Epithelial cell of proximal tubule (primary cell): ENCODE data around the gene ID4. TPM values are rescaled to one million over a fixed set of nuclear protein-coding genes. Genes with fewer than 3 reads are reported as not detected.
A peak's percentile ranks its signal among the peaks of the same experiment; 100 is the strongest.

Experiments used
- DNase-seq: peaks from one replicate; pipeline ENCODE4 v3.0.0-alpha.2; 2011; ENCODE audit warnings: low read depth
- H3K4me3 ChIP-seq: 2 replicates; pipeline ENCODE4 v1.5.1; 2011; ENCODE audit warnings: low read depth, mild to moderate bottlenecking, low read length
- CTCF ChIP-seq: conservative IDR thresholded peaks from 2 replicates; pipeline ENCODE4 v1.5.1; 2012; ENCODE audit warnings: low read depth, mild to moderate bottlenecking, low read length
- total RNA-seq: library from RNA; depleted of rRNA; stranded (reverse); fragments of >200 nt; gene quantifications from 2 replicates; pipeline ENCODE4 v1.2.3, GENCODE V29; 2015

Gene ID4
- total RNA-seq, 1 donor from 2014 or later: 17.8 TPM

DNA sequence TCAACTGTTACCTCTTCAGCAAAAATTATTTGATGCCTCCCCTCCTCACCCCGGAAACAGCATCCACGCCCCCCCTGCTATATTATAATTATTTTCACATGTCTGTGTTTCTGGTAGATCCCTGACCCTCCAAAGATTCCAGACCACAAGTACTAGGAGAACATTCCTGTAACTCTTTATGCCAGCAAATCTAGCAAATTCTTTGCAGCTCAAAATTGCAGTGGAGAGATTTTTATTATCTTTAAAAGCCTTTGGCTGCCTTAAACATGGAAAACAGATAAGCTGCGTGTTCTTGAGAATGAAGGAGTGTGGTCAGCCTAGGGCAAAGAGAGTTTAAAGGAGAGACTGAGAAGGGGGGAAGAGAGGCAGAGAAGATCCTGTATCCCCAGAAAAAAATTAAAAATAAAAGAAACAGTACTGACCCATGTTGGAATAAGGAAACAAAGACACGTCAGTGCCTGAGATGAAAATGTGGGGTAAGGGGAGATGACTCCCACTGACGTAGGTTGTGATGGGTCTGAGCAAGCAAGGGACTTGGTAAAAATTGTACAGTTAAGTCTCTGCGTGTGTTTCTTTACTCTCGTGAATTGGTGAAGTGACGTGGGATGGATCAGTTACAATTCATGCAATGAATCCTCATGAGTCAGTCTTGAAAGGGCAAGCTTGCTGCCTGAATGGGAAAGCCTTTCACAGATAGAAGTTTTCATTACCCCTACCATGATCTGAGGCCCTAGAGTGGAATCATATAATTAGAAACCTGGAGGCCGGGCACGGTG is 8.3 kb downstream of the ID4 start:
- no peak for DNase-seq
- no peak for TF ChIP-seq CTCF

GRCh38 chr6:19848465-19849029 is 11.4 kb downstream of the ID4 start:
- no peak for DNase-seq
- no peak for TF ChIP-seq CTCF
- no peak overlapping the region for H3K4me3 ChIP-seq

More for the DNA sequence above, 8.3 kb downstream of the ID4 start:
- H3K4me3 ChIP-seq: no peak overlapping the region

DNA sequence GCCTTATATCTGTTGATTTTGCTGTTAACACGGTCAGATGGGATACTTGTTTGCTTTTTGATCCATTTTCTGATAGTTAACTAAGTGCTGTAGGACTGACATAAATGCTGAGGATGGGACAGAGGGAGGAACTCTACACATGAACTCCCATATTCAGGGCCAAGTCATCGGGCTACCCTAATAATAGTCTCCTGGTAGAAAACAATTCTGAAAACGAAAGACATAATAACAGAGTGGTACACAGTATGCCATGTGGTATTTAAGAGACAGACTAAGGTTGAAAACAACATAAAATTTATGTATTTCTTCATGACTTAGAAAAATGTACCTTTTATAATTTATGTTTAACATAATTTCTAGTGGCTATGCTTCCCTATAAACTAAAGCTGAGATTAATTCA is 12.0 kb downstream of the ID4 start:
- TF ChIP-seq CTCF: no peak
- H3K4me3 ChIP-seq: no peak overlapping the region
- no peak for DNase-seq

- no peak for TF ChIP-seq CTCF
These were observed 12.6 kb downstream of the ID4 start for GRCh38 chr6:19849755-19850154.

DNA sequence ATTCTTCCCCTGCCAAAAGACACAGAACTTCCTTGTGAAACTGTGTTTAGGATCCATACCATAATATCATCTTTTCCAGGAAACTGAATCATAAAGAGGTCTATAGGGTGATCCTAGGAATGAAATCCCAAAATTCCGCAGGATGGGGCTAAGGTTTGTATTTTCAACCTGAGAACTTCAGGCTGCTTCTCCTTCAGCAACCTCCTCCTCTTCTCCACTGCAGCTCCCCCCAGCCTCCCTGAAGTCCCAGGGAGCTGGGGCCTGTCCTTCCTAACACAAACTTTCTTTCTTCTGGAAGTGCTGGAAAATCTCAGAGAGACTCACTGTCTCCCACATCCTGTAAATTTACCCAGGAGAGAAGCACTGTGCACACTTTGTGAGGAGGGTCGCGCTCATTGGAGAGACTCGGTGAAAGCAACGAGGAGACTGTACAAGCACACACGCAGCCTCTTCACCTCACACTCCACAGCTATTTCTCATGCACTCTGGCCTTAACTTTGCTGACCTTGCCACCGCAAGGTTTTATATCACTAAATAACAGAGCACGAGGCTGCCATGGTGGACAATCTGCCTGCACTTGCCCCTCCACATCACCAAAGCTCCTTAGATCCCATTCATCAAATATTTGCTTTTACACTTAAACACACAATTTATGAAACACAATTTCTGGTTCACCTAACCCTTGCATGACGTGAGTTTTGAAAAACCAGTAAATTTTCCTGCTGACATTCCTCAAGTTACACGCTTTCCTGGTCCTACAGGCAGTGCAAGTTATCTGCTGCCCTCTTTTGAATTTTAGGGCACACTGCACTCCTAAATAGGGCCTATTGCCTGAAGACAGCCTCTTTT is 14.3 kb downstream of the ID4 start:
- peak; percentile 51 for DNase-seq
- H3K4me3 ChIP-seq: peak overlapping the region; percentile 3
- TF ChIP-seq CTCF: peak; percentile 99

More at GRCh38 chr6:19849755-19850154, 12.6 kb downstream of the ID4 start:
- no peak overlapping the region for H3K4me3 ChIP-seq
- DNase-seq: no peak

GRCh38 chr6:19852090-19852457 is 14.9 kb downstream of the ID4 start:
- no peak overlapping the region for H3K4me3 ChIP-seq
- DNase-seq: no peak
- TF ChIP-seq CTCF: no peak
